ENCODE data around the gene PSMD4.

GRCh38 chr1:151294742-151295462 lies 40.4 kb downstream of the PSMD4 start:
- TF ChIP-seq POLR2AphosphoS5 (IDR thresholded peaks at IDR 0.05; ENCODE audit: borderline replicate concordance, low read depth, low read length) (no peak), EZH2 (IDR thresholded peaks at IDR 0.05) (no peak)
